GM04504 (cell line): ENCODE data around the gene MPIG6B.

ENCODE experiments used
- DNase-seq: peaks from one replicate; pipeline ENCODE4 v3.0.0-alpha.2; 2012; ENCODE audit warnings: low read depth

Gene MPIG6B, protein sequence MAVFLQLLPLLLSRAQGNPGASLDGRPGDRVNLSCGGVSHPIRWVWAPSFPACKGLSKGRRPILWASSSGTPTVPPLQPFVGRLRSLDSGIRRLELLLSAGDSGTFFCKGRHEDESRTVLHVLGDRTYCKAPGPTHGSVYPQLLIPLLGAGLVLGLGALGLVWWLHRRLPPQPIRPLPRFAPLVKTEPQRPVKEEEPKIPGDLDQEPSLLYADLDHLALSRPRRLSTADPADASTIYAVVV

DNA sequence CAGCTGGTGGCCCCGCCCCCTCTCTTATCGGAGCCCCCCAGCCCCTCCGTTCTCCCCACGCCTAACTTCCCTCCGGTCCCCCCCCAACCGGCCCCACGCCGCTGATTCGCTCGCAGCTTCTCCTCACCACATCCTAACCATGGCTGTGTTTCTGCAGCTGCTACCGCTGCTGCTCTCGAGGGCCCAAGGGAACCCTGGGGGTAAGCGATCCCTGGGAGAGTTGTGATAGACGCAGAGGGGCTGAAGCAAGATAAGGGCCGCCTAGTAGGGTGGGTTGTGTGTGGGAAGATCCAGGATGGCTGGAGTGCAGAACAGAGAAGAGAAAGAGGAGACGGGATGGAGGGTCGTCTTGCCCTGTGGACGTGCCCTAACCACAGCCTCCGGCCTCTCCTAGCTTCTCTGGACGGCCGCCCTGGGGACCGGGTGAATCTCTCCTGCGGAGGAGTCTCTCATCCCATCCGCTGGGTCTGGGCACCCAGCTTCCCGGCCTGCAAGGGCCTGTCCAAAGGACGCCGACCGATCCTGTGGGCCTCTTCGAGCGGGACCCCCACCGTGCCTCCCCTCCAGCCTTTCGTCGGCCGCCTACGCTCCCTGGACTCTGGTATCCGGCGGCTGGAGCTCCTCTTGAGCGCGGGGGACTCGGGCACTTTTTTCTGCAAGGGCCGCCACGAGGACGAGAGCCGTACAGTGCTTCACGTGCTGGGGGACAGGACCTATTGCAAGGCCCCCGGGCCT, at the start of gene MPIG6B:
Gene MPIG6B, plus strand, starts transcription at position 129 of the 735 bp plus-strand sequence. Its CDS starts 11 bp downstream, at position 140.
- DNase-seq: no peak

DNA sequence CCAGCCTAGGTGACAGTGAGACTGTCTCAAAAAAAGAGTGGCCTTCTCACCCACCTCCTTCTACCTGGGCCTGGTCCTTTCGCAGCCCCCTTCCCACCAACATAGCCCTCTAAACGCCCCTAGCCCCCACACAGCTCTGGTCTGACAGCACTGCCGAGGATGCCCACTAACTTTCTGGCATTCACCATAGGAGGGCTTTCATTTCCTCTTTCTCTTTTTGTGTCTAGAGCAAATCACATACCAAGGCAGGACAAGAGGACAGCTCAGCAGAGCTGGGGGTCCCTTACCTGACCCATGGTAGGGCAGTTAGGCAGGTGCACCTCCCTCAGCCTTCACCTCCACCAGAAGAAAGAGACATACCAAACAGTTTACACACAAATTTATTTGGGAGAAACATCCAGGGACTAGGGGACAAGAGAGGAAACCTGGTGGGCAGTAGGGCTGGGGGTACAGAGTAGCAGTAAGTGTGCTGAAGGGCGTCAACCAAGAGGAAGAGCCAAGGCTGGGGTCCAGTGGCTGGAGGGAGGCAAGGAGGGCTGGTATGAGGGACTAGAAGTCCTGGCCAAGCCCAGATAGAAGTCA, 46.8 kb upstream of the MPIG6B start:
- no peak for DNase-seq

DNA sequence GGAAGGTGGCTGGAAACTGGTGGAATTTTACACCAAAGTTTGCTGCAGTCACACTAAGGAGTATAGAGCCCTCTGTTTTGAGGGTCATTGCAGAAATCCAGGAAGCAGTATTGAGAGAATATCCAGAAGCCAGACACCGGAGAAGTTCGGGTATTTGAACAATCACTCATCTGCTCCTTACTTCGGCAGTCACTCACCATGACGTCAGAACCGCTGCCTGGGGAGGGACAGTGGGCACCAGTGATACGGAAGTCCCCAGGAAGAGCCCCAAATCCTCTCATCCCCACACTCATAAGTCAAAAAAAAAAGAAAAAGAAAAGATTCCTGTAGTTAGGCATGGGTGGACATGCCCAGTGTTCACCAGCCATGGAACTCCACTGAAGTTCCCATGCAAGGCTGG, 46.3 kb upstream of the MPIG6B start:
- no peak for DNase-seq

DNA sequence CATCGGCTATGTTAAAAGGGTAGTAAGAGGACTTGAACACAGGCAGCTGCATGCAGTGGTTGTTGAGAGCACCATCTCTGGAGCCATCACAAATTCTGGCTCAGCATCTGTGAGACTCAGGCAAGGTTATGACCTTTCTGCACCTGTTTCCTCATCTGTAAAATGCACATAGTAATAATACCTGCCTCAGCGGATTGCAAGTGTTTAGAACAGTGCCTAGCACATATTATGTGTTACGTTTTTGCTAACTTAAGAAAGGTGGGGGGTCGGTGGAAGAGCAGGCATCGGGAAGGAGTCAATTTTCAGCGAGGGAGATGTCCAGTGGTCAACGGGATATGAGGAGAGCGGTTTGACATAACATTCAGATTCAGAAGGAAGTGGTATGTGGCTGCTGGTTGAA, 45.2 kb upstream of the MPIG6B start:
- no peak for DNase-seq

DNA sequence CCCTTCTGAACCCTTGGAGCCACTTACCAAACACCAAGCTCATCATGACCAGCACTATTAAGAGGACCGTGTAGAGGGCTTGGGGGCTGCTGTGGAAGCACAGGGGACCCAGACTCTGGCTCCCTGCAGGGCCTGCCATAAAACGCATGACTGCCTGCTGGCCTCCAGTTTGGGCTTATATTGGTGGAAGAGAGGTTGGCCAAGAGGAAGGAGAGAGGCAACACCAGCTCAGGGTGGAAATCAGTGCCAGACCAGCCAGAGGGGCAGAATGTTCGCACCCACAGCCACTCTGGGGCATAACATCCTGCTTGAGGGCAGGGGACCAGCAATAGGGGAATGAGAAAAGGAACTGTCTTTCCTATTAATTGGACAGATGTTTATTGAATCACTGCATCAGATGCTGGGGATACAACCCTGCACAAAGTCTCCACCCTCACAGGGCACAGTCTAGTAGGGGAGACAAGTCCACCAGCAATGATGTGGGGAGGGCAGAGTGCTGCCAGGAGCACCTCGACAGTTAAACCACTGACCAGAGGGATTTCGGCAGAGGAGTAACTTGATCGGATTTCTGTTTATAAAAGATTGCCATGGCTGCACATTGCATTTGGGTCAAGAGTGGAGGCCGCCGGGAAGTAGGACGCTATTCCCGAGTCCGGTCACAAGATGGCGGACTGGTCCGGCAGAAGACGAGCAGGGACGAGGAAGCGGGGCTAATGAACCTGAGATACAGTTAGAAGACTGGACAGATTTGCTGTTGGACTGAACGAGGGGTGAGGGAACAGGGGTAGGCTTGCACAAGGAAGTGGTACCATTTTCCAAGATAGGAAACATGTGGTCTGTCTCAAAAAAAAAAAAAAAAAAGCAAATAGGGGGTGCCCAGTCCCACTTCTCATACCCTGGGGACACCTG, 42.7 kb upstream of the MPIG6B start, which contains the start of gene LY6G5C:
Gene LY6G5C, minus strand, starts transcription at position 842 of the 909 bp plus-strand sequence. Its CDS starts 694 bp downstream, at position 148.
- DNase-seq: peak; percentile 76

DNA sequence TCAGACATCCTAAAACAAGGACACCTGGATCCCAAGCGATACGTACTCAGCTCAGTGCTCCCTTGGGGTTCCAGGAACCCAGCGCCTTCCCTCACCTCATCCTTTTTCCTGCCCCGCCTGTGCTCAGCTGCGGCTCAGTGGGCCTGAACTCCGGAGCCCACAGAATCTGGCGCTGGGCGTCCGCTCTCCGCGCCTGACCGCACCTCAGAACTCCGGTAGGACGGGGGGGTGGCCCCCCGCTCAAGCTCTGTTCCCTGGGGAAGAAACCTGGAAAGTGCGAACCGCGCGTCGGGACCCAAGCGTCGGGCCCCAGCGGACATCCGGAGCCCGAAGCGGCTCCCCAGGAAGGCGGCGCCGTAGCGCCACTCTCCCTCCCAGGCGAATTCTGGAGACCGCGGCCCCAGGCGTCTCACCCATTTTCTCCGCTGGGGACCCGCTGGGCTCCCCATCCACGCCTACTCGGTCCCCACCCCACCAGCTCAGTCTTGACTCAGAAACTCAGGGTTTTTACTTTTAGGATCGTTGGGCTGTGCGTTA, 42.0 kb upstream of the MPIG6B start:
- no peak for DNase-seq

DNA sequence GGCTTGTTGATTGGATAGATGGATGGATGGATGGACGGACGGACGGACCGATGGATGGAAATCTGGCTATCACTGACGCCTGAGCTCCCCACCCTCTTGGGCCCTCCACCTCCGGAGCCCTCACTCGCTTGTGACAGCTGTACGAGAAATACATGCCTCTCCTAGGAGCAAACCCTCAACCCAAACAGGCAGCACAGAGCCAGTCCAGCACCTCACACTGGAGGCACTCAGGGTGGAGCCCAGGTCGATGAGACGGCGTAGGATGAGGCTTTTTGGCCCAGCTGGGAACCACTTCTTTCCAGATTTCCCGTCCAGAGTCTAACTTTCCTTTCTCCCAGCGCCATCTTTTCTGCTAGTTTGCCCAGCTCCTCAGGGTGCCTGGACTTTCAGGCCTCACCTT, 39.6 kb upstream of the MPIG6B start:
- DNase-seq: no peak

DNA sequence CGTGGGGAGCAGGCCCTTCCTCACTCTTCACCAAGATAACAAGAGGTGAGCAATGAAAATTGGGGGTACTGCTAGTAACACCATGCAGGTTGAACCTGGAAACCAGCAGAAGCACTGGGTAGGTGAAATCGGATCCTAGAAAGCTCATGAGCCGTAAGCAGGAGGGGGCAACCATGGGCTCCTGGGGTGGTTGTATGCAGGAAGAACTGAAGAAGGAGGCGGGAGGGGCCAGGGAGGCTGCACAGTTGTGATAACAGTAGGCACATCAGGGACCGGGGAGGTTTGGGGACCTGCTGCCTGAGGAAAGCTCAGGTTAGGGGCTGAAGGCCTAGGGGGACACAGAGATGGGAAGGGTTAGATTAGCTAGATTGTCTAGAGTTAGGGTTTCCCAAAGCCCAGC, 36.7 kb upstream of the MPIG6B start:
- DNase-seq: no peak

DNA sequence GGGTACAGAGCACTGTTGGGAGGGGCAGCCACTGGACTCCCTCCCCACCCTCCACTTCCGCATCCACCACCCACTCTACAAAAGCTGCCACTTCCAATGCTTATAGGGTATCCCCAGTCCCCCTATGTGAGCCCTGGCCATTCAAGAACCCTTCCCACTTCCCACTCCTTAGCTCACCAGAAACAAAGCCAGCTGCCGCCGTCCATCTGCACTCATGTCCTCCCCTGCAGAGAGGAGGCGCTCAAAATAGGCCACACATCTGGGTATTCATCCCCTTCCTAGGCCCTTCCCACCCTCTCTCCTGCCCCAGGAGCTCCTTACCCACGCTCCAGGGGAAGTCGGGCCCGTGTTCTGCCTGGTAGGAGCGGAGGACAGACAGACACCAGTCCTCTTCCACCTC, 35.9 kb upstream of the MPIG6B start:
- DNase-seq: no peak

DNA sequence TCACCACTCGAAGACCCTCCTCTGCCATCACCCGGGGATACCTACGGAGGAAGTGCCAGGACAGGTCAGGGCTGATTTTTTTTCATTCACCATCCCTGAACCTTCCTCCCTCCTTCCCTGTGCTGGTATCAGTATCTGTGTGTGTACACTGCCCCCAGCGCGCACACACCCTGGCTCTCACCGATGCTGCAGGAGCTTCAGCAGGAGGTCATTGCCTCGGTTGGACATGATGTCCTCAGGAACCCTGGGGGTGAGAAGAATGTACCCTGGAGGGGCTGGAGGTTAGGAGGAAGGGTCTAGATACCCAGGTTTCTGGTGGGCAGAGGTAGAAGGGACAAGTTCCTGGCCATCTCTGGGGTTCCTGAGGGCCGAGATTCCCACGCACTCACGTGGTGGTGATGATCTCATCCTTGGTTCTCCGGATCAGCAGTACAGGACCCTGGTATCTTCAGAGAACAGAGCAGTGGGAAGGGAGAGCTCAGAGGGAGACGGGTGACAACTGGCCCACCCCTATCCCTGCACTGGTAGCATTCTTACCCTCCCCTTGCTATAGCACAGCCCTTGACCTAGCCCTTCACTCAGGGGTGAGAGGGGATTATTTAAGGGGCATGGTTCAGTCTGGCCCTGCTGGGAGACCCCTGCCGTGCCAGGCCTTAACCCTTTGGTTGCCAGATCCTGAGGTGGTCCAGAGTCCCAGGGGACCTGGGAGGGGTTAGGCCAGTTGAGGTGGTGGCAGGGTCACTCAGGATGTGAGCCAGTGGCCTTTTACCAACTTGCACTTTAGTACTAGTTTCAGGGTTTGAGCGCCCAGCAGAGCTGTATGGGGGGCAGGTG, 35.1 kb upstream of the MPIG6B start:
- no peak for DNase-seq

DNA sequence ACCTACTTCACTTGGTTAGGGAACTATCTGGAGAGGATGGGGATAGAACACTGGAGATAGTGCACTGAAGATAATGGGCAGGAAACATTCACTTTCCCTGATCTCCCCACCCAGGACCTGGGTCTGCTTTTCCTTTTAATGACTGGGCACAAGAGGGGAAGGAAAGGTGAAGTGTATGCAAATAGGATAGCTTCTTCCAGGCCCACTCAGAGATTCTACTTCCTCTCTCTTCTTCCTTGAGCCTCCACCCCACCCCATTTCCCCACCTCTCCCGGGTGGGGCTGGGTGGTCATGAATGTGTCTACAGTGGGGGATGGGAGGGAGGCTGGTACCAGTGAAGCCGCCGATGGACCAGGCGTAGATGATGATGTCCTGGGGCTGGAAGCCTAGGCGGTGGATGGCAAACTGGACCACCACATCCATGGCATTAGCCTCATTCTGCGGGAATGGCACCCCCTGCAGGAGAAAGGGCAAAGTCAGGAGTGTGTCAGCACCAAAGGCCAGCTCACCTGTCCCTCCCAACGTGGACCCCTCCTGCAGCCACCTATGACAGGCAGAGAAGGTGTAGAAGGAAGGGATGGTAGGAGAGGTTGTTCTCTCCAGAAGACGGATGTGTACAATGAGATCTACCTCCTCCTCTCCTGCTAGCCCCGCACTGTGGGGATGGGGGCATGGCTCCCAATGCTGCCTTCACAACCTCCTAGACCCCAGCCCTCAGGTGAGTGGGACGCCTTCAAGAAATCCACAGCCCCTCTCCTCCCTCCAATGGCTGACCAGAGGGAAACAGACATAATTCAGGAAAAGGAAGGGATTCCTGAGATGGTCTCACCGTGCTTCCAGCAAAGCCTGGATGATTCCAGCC, 33.7 kb upstream of the MPIG6B start:
- no peak for DNase-seq

DNA sequence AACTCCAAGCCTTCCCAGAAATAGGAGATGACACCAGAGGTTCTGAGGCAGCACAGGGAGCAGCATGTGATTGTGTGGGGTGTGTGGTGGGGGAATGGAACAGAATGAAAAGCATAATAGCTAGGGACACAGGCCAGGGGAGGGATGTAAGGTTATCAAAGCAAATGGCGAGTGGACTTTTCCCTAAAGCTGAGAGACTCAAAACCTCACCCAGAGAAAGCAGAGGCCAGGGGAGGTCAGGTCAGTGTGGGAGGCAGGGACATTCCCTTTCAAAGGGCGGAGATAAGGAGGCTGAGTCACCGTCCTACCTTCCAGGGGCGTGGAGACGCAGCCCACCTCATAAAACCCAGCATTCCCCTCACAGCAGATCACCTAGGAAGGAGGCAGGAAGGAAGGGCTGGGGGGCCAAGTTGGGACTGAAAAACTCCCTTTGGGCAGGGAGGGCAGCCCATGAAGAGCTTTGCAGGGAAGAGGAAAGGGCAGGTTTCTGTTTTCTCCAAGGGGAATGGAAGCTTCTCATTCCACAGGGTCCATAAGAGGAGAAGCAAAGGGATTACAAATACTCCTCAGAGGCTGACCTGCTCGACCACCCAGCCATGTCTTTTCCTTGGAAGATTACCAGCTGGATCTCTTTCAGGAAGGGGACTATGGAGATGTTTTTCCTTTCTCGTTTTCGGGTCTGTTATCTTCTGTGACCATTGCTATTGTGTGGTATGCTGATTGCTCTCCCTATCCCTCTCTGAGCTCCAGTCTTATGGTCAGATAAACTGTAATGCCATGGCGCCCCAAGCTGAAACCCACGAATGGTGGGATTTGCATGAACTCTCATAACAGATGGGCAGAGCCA, 32.7 kb upstream of the MPIG6B start:
- DNase-seq: no peak

DNA sequence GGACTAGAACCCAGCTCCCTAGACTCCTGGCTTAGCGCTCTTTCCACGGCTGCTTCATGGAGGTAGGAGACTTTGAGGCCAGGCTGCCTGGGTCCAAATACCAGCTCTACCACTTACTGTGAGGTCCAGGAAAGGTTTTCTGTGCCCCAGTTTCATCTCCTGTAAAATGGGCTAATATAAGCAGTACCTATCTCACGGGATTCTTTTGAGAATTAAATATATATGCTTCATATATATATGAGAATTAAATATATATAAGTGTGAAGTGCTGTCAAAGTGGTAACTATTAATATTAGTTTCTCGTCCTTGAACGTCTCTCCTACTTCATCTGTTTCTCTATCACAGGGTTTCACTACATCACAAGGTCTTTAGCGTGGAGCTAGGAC, 32.1 kb upstream of the MPIG6B start:
- no peak for DNase-seq

DNA sequence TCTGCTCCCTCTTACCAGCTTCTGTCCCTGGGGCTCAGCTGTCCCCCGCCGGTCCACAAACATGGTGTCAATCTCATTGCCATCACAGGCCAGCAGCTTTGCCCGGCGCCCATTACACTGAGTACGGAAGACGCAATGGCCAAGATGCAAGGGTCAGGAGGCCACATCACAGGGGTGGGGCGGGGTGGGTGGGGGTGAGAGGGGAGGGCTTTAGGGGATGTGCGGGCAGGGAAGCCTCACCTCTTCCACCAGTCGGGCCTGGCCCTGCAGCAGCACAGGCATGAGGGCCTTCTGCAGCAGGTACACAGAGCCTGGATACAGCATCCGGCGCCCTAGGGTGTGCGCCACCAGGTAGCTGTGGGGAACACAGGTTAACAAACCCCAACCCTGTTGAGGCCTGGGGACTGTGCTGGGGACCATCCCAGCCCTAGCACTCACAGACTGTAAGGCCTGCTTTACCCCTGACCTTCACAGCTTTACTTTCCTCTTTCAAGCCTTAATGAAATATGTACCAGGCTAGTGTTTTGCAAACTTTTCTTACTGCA, 31.5 kb upstream of the MPIG6B start:
- DNase-seq: no peak

DNA sequence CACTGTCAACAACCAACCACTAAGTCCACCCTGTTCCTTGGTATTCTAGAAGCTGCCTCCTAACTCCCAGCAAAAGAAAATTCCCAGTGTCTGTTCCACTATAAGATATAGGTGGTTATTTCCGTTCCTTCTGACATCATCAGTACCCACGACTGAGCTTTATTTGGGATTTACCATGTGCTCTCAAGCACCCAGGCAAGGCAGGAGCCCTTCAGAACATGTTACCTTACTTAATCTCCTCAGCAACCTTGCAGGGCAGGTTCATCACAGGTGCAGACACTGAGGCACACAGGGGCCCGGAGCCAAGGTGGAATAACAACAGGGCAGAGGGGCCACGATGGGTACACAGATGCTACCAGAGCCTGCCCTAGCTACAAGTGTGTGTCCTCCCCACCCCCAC, 30.8 kb upstream of the MPIG6B start:
- no peak for DNase-seq

DNA sequence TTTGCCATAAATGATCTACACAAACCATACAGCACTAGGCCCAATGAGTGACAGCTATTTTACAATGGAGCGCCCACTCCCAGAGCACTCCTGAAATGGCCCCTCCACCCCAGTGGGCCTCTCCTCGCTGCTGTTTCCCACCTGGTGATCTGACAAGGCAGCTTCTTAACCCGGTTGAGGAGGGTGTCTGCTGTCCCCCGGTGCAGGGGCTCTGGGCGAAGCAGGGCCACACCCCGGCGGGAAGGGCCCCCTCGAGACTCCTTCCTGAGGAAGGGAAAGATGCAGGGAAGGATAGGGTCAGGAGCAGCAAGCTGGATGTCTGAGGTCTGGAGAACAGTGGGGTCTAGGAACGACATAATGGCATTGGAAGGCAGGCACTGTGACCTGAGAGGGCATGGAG, 30.3 kb upstream of the MPIG6B start:
- DNase-seq: no peak

DNA sequence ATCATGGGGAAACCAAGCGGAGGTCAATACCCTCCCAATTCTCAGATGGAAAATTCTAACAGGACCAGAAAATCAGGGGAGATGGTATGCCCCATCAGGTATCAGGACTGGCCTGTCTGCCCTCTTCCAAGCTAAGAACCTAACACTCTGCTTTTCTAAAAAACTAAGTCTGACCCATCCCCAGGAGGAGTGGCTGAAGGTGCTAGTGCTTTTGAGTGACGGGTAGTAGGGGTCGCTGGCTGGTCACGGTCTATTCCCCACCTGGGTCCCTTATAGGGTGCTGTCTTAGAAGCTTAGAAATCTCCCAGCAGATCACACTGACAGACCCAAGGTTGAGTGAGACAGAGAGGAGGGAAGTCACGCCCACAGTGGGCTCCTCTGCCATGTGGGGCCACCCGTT, 29.6 kb upstream of the MPIG6B start:
- no peak for DNase-seq

DNA sequence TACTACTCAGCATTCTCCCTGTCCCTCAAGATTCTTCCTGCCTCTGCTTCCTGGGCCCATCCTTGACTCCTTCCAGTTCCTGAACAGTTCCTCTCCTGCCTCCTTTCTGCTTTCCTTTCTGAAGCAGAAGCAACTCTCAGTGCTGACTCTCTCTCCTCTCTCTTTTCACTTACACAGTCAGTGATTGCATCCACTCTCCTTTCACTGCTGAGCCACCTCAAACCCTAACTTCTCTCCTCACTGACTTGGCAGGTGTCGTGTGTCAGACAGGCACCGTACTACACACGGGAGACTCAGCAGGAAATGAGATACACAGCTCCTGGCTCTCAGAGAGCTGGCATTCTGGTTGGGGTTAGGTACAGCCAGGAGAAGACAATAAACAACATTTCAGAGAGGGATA, 25.6 kb upstream of the MPIG6B start:
- DNase-seq: no peak
